NCI-H2081 (cell line): ENCODE data around the gene COMMD6.
"Not testable (repeated sequence)": the region's sequence is repeated elsewhere in the genome, so short reads cannot be mapped to it uniquely, and the experiment has no call there.

Experiments
- DNase-seq, 2 experiments: peaks; one replicate each; lab custom pipeline; 2025; lab: John Stamatoyannopoulos, UW

The COMMD6 gene

GRCh38 chr13:75537401-75538365 is at the start of gene COMMD6:
Gene COMMD6, minus strand, starts transcription at chr13:75537841. Its CDS starts 36 bp downstream, at chr13:75537805.
- peak; percentile 63 to 66 for DNase-seq

GRCh38 chr13:75585153-75585552 is 47.5 kb upstream of the COMMD6 start:
- no peak for DNase-seq

GRCh38 chr13:75583091-75583490 is 45.5 kb upstream of the COMMD6 start:
- DNase-seq = no peak

GRCh38 chr13:75581874-75582640 is 44.4 kb upstream of the COMMD6 start:
- no peak for DNase-seq

- DNase-seq = no peak
These were observed 41.9 kb upstream of the COMMD6 start for GRCh38 chr13:75579529-75579928.

GRCh38 chr13:75569576-75569975 is 31.9 kb upstream of the COMMD6 start:
- no peak for DNase-seq

- no peak for DNase-seq
These were observed 29.0 kb upstream of the COMMD6 start for GRCh38 chr13:75566658-75567057.

GRCh38 chr13:75558145-75558840 is 20.7 kb upstream of the COMMD6 start:
- DNase-seq = no peak

- DNase-seq = no peak
These were observed 19.3 kb upstream of the COMMD6 start for GRCh38 chr13:75556961-75557360.

GRCh38 chr13:75555836-75556235 is 18.2 kb upstream of the COMMD6 start:
- DNase-seq = no peak

- DNase-seq = no peak
These were observed 17.3 kb upstream of the COMMD6 start for GRCh38 chr13:75554981-75555380.

GRCh38 chr13:75554464-75554863 is 16.8 kb upstream of the COMMD6 start:
- no peak for DNase-seq

GRCh38 chr13:75550159-75550567 is 12.5 kb upstream of the COMMD6 start:
- DNase-seq = no peak

GRCh38 chr13:75549262-75550158 is 11.9 kb upstream of the COMMD6 start, which contains the start of gene UCHL3:
Gene UCHL3, plus strand, starts transcription at chr13:75549791. Its CDS starts 30 bp downstream, at chr13:75549821.
- DNase-seq = peak; percentile 81 to 87

GRCh38 chr13:75547917-75548316 is 10.3 kb upstream of the COMMD6 start:
- no peak for DNase-seq

GRCh38 chr13:75545386-75545785 is 7.7 kb upstream of the COMMD6 start:
- DNase-seq = not testable (repeated sequence)

GRCh38 chr13:75544681-75545330 is 7.2 kb upstream of the COMMD6 start:
- no peak for DNase-seq

- no peak for DNase-seq
These were observed 4.3 kb upstream of the COMMD6 start for GRCh38 chr13:75541961-75542360.

GRCh38 chr13:75541287-75541686 is 3.6 kb upstream of the COMMD6 start:
- DNase-seq = no peak

GRCh38 chr13:75533861-75534260 is 3.8 kb downstream of the COMMD6 start:
- no peak for DNase-seq

- DNase-seq = no peak
These were observed 7.1 kb downstream of the COMMD6 start for GRCh38 chr13:75530549-75530961.
